NCI-H2227 (cell line): ENCODE data around the gene SDK1.

Experiments used
- DNase-seq: peaks from one replicate; lab custom pipeline; 2025; ENCODE audit not compliant: unreplicated experiment; lab: John Stamatoyannopoulos, UW

SDK1 gene

DNA sequence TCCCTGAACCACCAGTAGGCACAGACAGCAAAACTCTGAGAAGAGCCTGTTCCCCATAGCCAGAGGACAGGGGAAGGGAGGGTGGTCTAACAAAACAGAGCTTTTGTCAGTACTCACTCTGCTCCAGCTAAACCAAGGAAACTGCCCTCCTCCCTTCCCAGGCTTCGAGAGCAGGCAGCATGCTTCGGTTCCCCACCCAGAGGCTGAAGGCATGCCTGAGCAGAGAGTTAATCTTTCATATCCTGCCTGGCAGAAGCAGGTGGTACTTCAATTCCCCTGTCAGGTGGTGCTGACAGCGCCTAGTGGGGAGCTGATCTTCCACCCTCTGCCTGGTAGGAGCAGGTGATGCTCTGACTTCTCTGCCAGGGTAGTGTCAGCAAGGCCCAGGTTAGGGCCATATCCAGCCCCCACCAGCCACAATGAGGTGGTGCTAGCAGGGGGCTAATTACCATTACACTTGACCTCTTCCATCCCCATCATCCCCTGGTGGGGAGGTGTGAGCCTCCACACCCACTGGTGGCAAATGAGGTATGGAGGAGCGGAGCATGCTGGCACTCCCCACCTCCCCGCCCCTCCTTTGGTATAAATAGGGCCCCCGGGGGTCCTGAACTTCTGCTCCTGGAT lies 35.1 kb downstream of the SDK1 start:
- DNase-seq: no peak

DNA sequence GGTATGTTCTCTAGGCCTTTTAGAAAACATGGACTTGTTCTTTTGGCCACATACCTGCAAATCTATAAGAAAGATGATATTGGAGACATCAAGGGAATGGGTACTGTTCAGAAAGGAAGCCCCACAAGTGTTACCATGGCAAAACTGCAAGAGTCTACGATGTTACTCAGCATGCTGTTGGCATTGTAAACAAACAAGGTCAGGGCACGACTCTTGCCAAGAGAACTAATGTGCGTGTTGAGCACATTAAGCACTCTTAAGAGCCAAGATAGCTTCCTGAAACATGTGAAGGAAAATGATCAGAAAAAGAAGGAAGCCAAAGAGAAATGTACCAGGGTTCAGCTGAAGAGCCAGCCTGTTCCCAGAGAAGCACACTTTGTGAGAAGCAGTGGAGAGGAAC lies 37.1 kb downstream of the SDK1 start:
- no peak for DNase-seq

DNA sequence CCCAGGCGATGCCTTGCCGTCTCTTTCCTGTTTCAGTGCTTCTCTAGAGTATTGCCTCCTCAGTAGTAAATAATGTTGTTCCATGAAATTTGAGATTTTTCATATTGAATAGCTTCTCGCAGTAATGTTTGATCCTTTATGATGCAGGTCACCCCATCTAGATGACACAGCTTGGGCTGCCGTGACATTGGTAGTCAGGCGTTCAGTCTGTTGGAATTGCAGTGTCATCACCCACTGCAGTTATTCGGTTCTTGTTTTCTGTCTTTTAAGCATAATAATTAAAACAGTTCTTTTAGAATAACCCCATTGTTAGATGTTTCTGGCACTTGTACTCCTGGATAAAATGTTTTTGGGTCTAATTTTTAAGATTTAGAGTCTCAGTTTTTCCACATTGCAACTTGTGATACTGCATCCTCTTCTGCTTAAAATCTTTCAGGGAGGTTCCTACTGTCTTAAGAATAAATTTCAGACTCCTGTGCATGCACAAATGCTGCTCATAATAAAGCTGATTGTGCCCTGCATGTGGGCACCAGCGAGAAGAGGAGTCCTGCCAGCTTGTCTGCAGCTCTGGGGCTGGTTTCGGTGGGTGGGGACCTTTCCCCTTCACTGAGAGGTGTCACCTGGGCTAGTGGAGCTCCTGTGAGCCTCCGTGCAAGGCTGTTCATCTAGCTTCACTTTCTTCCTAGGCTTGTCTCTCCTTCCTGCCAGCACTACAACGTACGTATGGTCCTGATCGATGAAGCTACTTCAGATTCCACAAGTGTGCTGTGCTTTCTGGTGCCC lies 44.8 kb downstream of the SDK1 start:
- DNase-seq: no peak

DNA sequence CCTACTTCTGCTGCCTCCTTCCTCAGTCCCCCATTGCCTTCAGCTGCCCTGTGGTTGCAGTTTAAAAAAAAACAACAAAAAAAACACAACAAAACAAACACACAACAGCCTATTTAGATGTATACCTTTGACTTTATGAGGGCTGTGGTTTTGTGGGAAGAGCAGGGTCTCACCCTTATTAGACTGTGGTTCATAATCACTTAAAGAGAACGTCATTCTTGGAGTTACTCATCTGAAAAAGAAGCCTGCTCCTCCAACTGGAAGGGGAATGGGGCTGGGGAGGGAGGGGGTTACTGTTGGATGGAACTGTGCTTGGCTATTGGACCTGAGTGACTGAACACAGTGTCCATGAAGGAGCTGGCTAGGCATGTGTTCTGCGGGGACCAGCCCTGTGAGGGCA lies 48.1 kb downstream of the SDK1 start:
- no peak for DNase-seq

DNA sequence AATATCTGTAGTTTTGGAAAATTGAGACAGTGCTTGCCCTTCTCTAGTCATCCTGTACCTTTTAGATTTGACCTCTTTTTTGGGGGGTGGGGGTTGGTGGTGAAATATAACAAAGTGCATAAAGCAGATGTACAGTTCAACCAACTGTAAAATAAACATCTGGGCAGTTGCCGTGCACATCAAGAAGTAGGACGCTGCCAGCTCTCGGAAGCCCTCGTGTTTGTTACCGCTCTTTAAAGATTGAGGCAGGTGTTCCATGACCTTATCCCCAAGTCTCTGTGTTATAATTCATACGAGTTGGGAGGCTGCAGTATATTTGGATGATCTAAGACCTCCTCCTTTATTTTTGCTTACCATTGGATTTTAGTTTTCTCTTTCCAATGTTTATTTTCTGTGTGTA lies 55.1 kb downstream of the SDK1 start:
- no peak for DNase-seq

DNA sequence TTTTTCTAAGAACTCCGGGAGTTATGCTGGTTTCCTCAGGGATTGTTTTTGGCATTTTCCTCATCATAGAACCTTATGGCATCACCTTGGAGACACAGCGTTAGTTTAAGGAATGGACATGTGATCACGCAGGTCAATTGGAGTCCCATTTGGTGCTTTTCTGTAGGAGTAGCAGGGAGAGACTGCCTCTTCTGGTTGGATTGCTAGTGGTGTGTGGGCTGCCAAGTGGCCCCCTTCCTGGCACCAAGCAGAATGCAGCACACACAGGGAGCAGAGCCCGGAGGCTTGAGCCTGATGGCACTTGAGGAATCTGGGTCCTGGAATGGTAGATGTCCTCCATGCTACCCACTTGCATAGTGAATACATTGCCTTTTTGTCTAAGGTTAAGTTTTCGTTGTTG lies 57.9 kb downstream of the SDK1 start:
- no peak for DNase-seq

DNA sequence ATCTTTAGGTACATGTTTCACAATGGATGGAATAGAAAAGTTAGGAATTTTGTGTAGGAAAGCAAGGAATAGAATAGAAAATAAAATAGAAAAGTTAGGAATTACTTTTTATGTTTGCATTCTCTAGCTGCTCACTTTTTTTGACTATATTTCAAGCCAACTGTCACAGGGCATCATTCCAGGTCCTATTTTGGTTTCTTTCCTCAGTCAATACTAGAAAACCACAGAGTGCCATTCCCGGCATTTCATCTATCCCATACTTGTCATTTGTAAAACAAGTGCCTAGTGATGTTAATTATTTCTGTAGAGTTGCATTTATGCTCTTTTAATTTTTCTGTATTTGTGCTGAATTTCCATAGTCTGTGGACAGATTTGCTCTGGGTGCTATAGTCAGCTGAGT lies 66.2 kb downstream of the SDK1 start:
- no peak for DNase-seq

DNA sequence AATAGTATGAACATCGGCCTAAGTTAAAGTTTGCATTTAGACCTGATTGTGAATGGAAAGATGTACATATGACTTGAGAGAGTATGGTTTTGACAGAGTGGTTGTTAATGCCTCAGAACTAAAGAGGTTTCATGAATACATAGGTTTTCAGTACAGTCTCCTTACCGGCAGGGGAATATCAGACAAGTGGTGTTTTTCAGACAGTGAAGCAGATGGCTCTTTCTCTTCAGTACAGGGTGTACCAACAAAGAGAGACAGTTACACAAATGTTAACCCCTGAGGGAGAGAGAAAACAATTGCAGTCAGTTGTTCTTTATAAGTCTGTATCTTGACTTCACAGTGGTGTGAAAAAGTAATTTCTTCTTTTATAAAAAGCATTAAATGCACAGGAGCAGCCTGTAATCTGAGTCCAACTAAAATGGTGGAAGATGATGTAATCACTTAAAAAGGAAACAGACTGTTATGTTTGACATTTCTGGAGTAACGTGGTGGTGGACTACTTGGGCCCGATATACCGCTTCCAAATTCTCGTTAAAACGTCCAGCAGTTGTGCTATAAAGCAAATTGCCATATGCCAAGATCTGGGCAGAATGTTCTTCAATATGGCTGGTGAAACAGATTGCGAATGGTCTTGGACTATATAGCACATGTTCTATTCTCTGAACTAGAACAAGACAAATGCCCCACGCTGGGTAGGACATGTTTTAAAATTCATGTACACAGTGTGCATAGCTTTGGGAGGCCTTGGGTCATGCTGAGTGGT lies 69.2 kb downstream of the SDK1 start:
- peak; percentile 34 for DNase-seq

DNA sequence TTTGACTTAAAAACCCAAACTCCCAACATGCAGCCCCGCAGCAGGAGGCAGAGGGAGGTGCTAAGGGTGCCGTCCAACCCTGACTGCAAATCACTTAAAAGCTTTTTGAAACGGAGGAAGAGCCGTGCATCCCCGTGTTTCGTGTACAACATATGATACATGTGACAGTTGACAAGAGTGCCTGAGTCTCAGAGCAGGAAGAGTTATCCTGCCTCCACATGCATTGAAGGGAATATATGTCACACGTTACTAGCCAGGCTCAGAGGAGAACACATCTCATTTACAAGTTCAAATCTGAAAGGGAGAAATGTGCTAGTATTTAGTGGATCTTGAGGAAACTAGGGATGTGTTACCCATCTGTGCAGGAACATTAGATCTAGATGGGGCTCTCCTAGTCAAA lies 69.9 kb downstream of the SDK1 start:
- no peak for DNase-seq

DNA sequence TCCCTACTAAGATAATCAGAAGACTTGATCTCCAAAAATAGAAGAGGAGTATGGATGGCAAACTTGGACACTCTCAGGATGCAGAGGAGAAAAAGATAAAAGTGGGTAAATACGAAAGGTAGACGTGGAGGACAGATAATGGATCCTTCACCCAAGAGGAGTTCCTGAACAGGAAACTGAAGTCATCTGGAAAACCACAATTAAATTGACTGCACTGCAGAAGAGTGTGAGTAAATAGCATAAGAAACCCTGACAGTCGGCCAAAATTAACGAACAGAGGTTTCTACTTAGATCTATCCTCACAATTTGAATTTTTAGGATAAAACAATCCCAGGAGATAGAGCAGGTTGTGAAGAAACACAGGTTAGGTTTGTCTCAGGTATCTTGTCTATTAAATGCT lies 70.5 kb downstream of the SDK1 start:
- DNase-seq: no peak

DNA sequence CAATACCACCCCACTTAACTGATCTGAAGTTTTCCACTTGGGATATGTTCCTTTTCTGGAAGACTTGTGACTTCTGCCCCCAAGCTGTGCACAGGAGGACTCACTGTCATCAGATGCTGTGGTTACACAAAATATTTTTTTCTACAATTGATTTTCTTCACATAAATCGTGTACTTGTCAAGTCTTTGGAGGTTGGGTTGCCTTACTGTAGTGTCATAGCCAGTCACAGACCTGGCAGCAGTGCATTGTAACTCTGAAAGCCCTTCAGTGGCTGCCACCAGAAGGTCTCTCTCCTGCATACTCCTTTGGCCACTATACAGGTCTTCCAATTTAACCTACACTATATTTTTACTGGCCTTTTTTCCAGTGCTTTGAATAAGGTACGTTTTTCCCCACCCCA lies 73.2 kb downstream of the SDK1 start:
- no peak for DNase-seq

DNA sequence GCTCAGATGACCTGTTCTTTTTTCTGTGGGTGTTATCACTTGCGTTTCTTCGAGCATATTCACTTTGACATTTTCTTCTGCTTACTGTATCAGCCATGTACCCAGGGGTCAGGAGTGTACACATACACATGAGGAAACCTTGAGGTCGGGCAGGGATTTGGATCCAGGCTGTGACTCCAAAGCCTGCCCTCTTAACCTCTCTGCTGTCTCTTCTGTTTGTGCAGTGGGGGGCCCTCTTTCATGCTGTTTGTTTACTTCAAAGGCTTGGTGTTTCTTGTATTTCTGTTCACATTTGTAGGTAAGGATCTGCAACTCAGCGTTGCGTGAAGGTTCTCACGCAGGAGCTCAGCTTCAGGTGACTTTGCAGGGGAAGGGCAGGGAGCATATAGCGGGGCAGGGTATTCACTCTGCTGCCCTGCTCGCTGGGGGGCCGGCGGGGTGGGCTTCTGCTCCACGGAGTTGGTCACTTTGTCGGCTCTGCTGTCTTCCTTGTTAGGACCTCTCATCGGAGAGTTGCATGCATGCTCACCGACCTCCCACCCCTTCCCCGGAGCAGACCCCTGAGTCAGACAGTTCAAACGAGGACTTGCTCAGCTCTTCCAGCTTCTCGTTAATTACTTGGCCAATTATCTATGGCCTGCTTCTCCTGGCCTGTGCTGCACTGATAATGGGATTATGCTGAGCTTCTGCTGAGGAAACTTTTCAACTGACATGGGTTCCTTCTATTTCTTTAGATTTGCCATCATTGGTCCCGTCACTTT lies 77.5 kb downstream of the SDK1 start:
- DNase-seq: no peak

DNA sequence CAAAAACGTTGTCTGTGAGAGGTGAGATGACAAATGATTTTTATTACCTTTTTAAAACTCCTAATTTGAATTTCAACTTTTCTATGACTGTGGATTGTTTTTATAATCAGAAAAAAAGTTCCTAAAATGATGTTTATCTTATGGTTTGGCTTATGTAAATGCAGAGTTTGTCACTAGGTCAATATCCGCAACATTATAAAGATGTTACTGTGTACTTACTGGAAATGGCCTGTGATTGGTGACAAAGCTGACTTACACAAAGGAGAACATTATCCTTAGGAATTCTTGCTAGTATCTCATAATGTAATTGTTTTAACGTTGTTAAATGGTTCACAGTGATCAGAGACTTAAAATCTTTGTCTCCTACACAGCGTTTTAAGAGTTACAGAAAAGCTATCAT lies 79.0 kb downstream of the SDK1 start:
- DNase-seq: no peak

DNA sequence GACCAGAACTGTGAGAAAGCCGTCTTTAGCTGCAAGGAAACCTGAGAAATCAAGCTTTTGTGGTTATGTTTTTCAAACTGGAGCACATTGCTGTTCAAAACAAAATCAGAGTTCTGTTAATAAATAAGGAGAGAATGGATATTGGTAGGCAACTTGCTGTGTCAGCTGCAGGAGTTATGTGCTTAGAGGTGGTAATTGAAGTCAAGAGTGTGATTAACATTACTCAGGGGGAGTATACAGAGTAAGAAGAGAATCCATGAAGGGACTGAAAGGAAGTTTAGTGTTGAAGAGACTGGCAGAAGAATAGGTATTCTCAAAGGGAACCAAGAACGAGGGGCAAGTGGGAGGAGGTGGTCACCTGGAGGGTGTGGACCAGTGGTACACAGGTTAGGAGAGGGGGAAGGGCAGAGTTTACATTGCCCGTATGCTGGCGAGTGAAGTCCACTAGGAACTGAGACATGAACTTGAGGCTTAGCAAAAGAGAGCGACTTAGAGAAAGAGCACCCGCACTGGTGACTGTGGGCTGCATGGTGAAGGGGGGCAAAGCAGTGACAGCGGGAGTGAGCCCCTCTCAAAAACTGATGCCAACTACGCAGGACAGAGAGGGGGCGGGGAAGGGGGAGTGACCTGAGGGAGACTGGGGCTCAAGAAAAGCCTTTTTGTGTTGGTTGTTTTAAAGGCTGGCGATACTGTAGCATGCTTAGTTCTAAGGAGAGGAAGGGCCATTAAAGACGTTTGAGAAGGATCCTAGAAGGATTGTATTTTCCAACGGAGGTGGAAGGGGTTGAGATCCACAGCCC lies 80.0 kb downstream of the SDK1 start:
- no peak for DNase-seq

DNA sequence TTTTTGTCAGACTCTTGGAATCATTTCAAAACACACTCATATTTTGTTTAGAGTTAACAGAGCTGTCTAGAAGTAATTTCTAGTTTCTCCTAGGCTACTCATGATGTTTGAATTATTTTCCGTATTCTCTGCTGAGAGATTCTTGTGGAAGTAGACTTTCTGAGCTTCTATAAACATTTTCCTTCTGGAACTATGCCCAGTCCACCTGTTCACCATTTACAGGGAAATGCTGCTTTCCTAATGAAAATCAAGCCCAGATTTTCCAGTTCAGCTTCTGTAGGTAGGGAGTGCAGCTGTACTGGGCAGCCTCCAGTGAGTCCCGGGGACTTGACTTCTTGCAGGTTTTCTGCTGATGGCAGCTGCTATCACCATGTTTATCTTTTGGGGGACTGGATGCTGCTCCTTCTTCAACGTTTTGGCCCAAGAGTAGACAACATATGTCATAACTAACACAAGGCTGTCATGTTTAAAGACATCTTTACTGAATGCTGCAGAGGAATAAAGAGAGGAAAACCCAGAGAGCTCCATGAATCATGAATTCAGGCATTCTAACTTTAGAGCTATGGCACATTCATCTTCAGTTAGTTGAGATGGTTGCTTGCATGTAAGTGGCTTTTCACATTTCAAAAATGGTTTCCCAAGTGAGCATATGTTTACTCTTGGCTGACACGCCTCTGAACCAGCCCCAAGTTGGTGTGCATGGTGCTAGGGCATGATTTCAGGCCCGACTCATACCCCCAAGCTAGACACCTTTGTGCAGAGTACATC lies 85.6 kb downstream of the SDK1 start:
- no peak for DNase-seq

DNA sequence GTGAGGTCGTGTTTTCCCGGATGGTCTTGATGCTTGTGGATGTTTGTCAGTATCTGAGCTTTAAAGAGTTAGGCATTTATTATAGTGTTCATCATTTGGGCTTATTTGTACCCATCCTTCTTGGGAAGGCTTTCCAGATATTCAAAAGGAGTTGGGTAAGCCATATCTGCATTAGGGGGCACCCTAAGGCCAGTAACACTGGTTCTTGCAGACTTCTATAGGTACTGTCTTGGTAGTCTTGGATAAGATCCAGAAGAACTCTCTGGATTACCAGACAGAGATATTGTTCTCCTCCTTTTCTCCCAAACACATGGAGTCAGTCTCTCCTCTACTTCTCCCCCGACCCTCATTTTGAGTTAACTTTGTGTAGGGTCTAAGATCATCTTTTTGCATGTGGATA lies 92.8 kb downstream of the SDK1 start:
- DNase-seq: no peak

DNA sequence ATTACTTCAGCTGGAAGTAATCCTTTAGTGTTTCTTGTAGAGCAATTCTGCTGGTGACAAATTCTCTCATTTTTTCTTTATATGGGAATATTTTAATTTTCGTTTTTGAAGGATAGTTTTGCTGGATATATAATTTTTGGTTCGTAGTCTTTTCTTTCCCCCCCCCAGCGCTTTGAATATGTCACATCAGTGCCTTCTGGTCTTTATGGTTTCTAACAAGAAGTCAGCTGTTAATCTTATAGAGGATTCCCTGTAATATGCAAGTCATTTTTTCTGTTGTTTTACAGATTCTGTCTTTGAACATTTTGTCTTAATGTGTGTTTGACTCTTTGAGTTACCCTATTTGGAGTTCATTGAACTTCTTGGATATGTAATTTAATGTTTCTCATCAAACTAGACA lies 96.3 kb downstream of the SDK1 start:
- DNase-seq: no peak

DNA sequence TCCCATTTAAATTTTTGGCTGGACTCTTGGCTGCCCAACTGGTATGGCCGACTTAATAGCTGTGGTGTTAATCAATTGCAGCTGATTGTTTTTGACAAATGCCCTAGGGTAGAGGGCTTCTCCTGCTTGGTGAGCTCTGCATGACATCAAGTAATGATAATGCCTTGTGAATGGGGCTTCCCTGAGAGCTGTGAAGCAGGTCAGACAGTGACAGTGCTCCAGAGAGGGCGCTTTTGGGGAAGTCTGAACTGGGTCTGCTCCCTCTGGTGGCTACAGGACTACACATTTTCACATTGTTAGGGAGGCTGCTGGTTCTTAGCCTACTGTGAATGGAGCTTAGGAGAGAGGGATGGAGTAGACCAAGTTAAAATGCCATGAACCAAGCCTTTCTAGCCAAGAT lies 98.8 kb downstream of the SDK1 start:
- no peak for DNase-seq

DNA sequence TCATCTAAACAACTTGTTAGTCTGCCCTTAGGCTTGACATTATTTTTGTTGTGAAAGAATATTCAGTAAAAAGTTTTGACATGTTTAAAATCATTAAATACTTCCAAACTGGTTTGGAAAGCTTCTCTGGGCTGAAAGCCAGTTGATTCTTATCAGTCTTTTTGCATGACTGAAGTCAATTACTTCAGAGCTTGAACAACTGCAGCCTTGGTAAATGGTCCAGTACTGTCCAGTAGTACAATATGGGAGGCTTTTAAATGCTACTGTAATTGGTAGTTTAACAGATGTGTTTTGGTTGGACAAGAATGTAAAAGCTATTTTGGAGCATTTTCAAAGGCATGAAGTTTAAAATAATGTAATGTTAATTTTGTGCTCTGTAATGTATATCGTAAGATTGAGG lies 103.4 kb downstream of the SDK1 start:
- no peak for DNase-seq
